HG03175 (cell line): Measurements from ENCODE around the gene JAM3.
"Not testable (repeated sequence)": the region's sequence is repeated elsewhere in the genome, so short reads cannot be mapped to it uniquely, and the experiment has no call there.

Experiments
- ATAC-seq: cut with Tn5 transposase; IDR thresholded peaks from one replicate; pipeline ENCODE4 v1.9.1; 2021; ENCODE audit warnings: mild to moderate bottlenecking, moderate library complexity; ENCODE audit not compliant: unreplicated experiment

Gene JAM3

DNA sequence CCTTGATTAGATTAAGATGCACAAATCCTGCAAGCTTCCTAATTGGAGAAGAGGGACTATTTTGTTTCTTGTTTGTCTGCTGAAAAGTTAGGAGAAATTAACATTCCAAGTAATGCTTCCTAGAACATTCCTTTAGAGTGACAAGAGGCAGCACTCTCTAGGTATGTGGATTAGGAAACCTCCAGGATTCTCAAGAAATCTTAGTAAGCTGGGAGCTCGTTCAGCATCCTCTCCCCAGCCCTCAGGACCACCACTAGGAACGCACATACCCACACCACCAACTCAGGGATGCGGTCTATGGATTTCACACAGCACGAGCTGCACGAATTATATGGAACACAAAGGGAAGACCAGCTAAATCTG, 102.0 kb downstream of the JAM3 start:
- ATAC-seq = no peak

- no peak for ATAC-seq
Observed at GRCh38 chr11:134171951-134172350, 103.1 kb downstream of the JAM3 start.

GRCh38 chr11:134173296-134173695, 104.4 kb downstream of the JAM3 start:
- ATAC-seq = no peak

GRCh38 chr11:134176284-134176683, 107.4 kb downstream of the JAM3 start:
- ATAC-seq = no peak

- no peak for ATAC-seq
Observed at GRCh38 chr11:134178032-134178674, 109.3 kb downstream of the JAM3 start.

GRCh38 chr11:134181707-134182106, 112.8 kb downstream of the JAM3 start:
- ATAC-seq = no peak

GRCh38 chr11:134188092-134188491, 119.2 kb downstream of the JAM3 start:
- ATAC-seq = not testable (repeated sequence)

GRCh38 chr11:134196756-134197155, 127.9 kb downstream of the JAM3 start:
- ATAC-seq = no peak

- ATAC-seq = no peak
Observed at GRCh38 chr11:134199531-134199930, 130.7 kb downstream of the JAM3 start.

DNA sequence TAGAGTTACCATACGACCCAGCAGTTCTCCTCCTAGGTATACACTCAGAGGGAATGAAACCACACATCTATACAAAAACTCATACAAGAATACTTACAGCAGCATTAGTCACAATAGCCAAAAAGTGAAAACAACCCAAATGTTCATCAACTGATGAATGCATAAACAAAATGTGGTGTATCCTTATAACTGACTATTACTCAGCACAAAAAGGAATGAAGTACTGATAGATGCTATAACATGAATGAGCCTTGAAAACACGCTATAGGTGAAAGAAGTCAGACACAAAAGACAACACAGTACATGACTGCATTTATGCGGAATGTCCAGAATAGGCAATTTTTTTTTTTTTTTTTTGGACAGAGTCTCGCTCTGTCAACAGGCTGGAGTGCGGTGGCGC, 131.8 kb downstream of the JAM3 start:
- ATAC-seq = no peak
